SK-N-MC (cell line): Measurements from ENCODE around the gene IPO11.

ENCODE experiments used
- EZH2 ChIP-seq: fragments of 200-600 bp; sonication (generic); IDR thresholded peaks from one replicate; pipeline ENCODE4 v1.6.1; 2017; ENCODE audit warnings: antibody characterized with exemption
- FOXP2 ChIP-seq: optimal IDR thresholded peaks from 2 replicates; pipeline ENCODE3; 2011; ENCODE audit warnings: mild to moderate bottlenecking, moderate library complexity; ENCODE audit not compliant: insufficient read depth; ENCODE audit errors: extremely low read length, control extremely low read depth
- POLR2AphosphoS5 ChIP-seq: IDR thresholded peaks from 2 replicates; pipeline ENCODE4 v1.6.1; 2012; ENCODE audit warnings: mild to moderate bottlenecking, low read depth, low read length, borderline replicate concordance

- no peak for TF ChIP-seq EZH2
- TF ChIP-seq POLR2AphosphoS5 = no peak
- no peak for TF ChIP-seq FOXP2
These were observed 149.3 kb downstream of the IPO11 start for GRCh38 chr5:62561896-62562295.
